CD4-positive, alpha-beta T cell treated with Interferon gamma for 1 hour (primary cell): ENCODE results near the gene ELMO1.

ENCODE experiments used
- DNase-seq: peaks from one replicate; pipeline ENCODE4 v3.0.0-alpha.2; 2020

ELMO1 gene

DNA sequence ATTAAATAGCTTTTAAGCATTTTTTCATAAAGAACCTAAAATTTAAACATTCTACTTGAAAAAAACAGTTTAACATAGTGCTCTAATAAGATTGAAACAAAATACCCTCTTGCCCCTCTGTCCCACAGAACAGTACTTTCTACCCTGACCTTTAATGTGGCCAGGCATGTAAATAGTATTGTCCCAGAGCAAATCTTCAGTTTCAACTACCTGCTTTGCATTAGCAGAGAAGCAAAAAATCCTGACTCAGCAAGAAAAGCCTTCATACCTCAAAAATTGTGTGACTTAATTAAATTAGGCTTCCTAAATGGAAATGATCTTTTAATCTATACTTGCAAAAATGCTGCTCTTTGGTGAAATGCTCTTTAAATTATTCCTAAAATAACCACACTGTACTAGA, 487.0 kb downstream of the ELMO1 start:
- DNase-seq, result no peak

DNA sequence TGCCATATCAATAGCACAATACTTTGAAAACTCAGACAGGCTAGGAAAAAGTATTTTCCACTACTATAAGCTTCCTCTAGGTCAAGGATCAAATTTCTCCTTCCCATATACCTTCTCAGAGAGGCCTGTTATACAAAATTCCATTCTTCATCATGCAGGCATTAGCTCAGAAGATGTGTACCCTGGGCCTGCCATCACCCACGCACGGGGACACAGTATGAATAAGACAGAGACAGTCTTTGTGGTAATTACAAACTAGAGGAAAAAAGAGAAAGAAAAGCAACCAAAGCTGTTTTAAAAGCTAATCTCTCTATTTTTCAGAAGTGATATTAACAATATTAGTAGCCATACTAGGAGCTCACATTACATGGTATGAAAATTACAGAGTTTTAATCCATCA, 487.6 kb downstream of the ELMO1 start:
- no peak for DNase-seq

DNA sequence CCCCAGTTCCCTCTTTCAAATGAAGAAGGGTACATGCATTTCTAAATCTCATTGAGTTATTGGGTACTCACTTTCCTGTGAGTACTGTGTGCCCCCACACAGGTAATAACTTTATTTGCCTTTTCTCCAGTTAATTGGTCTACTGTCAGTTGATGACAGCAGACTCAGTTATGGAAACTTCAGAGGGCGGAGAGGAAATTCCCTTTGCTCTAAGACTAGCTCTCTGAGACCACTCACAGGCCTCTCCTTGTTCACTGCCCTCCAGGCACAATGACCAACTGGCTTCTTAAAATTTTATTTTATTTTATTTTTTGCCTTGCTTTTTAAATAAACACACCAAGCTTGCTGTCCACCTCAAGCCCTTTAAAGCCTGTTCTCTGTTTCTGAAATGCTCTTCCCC, 488.6 kb downstream of the ELMO1 start:
- no peak for DNase-seq

DNA sequence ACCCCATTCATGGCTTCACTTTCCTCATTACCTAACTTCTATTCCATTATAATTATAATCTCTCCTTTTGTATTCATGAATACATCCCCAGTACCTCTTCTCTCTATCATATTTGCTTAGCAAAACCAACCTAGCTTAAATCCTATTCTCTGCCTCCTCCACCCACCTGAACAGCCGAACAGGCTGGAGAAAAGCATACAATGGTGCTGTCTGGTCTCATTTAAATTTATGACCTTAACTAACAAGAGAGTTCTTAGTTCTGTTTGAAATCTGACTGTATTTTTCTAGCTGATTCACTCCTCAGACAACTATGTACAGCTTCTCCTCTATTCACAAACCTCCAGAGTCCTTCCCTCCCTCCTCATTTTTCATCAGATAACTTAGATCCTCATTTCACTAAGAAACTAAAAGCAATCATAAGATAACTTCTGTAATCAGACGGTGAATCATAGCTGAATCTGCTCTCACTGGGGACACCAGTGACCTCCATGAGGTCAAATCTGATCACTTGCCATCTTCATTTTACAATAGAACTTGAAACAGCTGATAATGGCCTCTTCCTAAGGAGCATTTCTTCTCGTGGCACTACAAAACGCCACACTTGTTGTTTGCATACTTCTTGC, 490.4 kb downstream of the ELMO1 start:
- DNase-seq, result no peak

DNA sequence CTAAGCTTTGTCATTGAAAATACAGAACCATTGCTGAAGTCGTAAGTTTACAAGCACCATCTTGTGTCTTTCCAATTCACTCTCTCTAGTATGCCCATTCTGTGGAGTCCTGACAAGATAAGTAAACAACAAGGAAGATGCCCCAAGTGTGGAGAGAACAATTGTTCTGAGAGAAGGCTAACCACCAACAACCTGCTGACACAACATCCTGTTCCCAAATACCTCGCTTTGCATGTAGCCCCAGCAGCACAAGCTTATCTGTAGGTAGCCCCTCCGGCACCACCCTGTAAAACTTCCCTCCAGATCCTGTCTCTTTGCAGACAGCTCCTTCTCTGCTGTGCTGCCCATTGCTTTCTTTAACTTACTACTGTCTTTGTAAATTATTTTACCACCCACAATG, 491.0 kb downstream of the ELMO1 start:
- no peak for DNase-seq

DNA sequence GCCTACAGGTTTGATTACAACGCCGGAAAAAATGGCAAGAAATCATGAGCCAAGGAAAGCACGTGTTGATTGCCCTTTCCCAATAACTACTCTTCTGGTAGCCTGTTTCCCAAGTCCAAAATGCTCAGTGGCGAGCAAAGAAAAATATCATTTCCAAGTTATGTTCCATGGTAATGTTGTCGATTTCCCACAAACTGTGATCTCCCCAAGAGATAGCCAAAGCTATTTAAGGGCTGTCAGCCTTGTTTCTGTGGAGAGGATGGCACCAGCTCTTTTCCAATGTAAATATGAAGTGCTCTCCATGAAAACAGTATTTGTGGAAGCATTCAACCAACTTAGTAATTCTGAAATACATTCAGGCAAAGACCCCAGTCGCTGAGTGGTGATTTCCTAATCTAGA, 491.9 kb downstream of the ELMO1 start:
- DNase-seq, result no peak

DNA sequence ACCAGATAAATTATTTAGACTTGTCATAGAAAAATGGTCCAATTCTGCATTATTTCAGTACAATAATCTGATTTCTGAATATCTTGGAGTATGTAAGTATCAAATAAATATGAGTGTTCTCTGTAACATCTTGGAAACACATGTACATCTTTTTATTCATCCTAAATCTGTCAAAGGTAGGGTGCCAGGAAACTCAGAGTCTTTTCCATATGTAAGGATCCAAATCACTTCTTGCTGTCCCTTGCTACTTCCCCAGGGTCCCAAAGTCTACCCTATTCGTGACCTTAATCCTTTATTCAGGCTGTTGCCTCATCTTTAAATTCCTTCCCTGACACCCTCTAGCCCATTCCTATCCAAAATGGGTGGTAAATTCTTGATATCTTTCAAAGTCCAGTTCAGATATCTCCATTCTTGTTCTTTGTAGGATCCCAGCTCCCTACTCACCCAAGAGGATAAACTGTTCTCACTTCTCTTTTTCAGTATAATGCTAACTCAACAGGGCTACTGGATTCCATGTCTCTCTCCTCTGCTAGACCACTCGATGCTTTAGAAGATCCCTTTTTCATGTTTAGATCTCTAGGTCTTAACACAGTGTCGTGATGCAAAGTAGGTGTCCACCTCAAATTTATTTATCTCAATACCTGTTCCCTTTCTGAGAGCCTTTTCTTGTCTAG, 493.1 kb downstream of the ELMO1 start:
- DNase-seq, result no peak

DNA sequence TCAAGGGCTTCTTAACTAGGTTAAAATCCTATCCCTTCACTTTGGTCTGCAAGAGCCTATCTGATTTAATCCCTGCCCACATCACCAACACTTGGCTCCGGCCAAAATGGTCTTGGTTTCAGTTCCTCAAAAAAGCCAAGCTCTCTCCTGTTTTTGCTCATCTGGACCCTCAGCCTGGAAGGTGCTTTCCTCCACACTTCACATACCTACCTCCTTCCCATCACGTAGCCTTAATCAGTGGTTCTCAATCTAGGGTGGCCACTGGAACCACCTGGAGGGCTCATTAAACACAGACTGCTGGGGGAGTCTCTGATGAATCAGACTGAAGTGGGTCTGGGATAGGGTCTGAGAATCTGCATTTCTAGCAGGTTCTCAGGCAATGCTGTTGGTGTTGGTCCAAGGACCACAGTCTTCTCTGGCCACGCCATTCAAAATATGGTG, 497.4 kb downstream of the ELMO1 start:
- DNase-seq, result no peak

DNA sequence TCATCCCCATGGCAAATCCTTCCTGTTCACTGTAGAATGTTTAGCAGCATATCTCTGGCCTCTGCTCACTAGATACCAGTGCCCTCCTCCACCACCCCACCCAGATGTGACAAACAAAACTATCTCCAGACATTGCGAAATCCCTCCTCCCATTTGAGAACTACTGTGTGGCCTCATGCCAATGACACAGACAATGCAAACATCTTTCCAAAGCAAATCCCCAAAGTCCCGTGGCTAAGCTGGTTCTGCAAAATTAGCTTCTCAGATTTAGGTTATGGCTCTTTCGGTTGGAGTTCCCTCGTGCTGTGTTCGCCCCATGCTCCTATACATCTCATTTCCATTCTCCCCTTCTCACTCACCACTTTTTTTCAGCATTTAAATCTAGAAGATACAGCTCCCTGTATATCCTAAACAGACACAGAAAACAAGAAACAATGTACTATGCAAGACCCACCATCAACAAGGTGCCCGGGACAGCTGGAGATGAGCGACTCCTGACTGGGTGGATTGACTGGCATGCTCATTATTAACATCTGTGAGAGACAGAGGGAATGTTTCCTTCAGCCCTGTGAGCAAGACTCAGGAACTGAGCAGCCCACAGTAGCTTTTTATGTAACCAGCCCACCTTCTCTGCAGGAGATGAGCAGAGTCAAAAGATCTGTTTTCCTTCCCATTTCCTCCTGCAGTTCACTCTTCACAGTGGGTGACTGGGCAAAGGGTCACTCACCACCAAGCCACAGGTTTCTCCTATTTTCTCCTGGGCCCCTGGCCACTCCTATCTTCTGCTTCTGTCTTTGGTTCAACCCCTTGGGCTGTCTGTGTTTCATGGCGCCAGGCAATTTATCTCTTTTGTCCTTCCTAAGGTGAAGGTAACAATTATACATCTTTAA, 498.7 kb downstream of the ELMO1 start:
- DNase-seq, result no peak

DNA sequence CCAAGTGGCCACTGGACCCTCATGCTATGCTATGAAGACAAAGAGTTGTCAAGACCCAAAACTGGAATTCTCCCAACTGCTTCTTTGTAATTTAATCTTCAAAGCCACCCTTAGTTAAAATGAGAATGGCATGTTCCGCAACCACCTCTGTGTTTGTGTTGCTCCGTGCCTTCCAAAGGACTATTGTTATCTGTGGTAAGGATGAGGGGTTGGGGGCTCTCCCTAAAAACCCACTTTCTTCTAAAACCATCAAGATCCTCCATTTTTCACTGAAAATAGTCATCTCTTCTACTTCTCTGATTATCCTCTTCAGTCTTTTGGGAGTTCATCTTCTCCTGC, 502.3 kb downstream of the ELMO1 start:
- no peak for DNase-seq

DNA sequence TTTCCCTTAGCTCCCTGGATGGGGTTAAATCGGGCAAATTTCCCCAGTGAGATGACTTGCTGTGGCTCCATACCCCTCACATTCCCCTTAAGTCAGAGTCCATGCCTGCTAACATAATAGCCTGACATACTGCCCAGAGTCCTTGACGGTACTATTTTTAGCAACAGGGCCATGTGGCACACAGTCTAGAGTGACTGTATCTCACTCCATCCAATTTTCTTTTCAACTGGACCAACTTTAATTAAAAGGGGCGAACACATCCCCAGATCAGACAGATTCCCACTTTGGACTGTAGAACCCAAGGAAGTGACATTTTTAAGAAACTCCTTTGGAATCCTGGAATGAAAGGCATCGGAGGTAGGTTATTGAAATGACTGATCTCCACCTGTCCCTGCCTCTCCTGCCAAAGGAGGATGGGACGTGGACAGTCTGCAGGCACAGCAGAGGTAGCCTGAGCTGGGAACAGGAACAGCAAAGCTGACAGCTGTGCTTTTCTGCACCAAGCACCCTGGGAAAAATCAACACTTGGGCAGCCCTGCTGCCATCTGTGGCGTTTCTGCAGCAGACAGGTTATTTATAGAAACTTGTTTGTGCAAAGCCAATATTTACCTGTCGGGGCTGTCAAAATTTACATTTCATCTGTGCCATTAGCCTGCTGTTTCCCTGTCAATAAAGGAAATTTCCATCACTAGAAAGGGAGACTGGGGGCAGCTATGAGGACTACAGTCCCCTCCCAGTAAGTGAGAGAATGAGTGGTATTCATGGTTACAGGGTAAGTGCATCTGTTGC, 502.9 kb downstream of the ELMO1 start:
- no peak for DNase-seq

DNA sequence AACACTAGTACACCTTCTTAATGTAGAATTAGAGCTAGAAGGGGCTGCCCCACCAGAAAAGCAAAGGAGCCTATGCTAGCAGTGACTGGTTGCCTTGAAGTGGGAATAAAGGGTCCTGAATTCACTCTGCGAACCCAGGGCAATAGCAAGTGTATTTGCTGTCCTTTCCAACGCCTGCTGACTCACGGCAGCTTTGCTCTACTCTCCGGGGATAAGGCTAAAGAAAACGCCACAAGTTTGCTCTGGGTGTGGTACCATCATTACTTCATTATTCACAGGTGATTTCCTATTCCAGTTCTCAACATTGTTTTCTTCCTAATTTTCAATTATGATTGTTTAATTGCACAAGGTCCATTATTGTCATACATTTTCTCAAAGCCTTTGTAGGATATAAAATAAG, 503.8 kb downstream of the ELMO1 start:
- DNase-seq, result no peak

DNA sequence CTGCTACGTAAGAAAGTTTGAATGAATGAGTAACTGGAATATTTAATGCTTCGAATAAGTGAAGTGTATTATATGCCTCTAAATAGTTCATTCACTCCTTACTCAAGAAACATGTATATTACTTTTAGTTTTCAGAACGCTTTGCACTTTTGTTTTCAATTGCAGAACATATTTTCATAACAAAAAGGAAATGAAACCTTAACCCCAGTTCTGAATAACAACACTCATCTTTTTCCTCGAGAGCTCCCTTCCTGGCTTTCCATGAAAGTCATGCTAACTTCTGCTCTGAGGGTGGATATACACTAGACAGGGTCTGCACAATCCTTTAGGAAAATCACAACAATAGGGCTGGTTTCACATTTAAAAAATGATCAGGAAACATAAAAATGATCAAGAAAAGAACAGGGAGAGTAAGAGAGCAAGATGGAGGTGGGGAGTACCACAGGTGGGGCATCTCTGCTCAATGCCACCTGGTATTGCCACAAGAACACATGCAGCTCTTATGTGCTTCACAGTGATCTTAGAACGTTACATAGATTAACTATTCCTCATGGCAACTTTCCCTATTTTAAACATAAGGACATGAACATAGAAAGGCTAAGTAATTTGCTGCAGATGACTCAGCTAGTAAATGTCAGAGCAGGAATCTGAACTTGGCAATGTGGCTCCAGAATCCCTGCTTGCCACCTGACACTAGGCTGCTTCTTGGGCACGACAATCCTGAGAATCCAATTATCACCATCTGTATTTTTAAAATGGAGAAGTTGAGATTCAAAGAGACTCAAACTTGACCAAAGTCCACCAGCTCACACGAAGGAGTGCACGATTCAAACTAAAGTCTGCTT, 504.9 kb downstream of the ELMO1 start:
- DNase-seq, result no peak

DNA sequence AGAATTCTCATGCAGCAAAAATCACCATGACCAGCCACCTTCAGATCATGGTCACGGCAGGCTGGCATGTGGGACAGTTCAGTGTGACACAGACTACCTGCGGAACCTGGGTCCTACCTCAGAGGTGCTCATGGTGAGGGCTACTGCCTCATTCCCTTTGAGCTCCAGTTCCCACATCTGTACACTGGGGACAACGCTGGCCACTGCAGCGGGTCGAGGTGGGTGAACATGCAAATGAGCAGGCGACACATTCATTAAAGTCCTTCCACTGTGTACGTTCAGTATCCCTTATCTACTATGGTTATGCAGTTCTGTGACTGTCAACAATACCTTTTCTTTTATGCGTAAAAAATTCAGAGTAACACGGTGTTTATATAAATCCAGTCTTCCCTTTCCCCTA, 505.7 kb downstream of the ELMO1 start:
- no peak for DNase-seq

DNA sequence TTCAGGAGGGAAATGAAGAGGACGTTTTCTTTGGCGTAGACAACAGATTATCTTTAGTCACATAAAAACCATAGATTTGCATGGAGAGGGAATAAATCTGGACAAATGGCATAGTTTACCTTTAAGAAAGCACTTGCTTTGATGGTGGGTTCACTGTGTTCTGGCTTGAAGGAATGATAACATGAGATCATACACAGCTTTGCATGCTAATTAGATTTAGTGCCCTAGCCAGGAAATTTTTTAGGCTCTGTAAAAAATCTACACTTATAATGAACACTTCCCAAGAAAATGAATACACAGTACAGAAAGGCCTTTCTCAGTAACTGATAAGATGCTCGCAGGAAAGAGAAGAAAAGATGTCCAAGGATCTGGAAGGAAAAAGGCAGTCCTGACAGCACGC, 506.1 kb downstream of the ELMO1 start:
- no peak for DNase-seq

DNA sequence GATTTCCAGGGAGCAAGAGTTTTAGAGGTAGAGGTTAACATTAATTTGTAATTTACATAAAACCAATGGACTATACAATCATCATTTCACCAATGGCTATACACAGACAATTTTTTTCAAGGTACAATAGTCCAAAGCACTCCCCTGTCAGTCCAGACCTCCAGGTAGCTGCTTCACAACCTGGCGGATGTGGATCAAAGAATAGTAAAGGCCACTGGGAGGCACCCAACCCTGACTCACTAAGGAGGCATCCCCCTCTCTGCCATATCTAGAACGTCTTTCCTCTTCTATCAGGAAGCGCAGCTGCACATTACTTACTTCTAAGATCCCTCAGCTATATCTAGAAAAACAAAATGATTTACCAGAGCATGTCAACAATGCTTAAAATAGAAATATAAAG, 506.6 kb downstream of the ELMO1 start:
- DNase-seq, result no peak

DNA sequence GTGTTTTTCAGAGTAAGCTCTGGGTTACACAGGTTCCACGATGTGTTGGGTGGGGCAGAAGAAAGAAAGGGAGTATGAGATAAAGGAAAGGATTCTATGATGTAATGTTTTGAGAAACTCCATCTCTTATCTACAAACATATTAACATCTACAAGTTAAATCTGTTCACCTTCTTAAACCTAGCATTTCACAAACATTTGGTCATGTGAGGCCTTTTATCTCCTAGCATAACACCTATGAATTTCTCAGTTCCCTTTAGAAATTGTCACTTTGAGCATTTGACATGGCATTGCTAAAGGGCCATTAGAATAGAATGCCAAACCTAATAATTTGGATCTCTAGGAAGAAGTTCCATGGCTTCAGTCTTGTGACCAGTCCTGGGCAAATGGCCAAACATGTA, 507.3 kb downstream of the ELMO1 start:
- DNase-seq, result no peak

DNA sequence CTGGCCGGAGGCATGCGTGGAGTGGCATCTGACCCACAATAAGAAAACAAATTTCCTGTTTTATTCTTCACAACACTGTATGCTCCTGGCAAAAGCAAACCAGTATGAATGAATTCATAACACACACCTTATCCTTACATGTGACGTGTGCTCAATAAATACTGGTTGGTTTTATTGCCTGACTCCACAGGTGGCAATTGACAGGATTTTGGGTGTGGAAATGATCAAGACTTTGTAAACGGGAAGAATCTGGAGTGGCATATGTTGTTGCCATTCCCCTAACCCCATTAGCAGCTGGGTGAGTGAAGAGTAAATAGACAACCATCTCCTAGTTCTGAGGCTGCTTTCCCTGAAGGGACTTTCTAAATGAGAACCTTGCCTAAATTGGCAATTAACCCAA, 508.8 kb downstream of the ELMO1 start:
- DNase-seq, result no peak

DNA sequence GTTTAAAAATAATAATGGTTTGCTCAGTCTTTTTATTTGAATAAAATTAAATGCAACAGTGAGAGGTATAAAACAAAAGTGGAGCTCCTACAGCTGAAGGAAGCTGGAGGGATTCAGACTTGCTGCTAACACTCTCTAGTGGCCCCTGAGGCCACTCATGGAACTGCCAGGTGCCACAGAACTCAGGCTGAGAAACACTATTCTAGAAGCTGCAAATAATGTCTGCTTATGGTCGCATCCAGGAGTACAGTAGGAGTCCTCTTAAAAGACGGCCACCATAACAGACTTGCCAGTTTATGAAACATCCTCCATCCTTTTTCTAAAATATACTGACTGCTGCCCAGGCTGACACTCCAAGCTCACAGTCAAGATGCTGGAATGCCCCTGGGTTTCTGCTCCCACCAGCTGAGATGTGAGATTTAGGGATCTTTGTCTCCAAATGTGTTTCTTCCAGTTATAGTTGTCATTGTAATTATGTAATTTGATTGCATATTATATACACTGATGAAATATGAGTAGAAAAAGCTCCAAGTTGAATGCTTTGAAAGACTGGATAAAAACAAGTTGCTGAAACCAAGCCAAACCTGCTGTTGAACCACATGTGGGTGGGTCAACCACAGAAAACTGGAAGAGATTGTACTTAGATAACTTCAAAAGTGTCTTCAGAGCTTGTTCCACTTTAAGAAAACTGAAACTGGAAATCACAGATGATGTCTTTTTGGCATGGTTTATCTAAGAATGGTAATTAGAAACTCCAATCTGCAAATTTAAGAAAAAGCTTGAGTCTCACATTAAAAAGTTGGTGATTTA, 510.7 kb downstream of the ELMO1 start:
- DNase-seq, result no peak

DNA sequence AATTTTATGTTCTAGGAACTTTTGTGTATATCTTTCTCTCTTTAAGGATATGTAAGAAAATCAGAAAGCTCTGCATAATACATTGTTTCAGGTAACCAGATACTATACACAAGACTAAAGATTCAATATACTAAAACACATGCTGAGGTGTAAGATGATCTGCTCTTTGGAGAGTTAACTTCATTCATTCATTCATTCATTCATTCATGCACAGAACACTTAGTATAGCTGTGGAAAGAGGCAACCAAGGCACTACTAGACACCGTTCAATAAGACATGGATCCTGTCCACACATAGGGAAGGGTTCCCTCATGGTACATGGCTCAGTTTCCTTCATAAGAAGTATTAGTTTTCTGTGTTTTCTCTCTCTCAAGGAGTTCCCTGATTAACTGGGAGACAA, 516.8 kb downstream of the ELMO1 start:
- DNase-seq, result no peak

DNA sequence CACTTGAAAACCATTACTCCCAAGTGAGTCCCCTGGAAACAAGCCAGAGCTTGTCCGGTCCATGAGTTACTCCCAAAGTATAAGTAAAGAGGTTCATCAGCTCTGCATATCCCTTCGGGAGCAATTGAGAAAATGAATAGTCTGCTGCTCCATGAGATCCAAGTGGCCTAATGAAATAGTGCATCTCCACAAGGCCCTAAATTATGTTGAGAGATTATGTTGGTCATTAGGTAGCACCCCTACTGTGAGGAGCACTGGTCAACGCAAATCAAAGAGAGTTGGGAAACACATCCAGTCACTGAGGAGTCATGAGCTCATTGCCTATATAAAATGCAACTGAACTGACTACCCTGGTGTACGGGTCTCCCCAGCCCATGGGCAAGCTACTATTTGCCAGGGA, 518.9 kb downstream of the ELMO1 start:
- DNase-seq, result no peak

DNA sequence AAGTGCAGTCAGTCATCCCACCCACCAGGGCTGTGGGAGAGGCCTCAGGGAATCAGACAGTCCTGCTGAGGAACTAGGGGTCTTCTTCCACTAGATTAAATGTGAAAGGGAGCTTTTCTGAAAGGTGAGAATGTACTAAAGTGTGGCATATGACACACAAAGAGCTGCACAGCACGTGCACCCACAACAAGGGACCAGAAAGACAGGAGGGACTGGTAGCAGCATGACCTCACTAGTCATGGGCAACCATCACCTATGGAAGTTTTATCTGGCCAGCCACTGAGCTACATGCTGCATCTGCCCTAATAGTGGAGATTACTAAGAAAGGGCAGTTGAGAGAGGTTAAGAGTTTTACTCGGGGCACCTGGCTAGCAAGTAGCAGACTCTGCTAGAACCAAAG, 519.9 kb downstream of the ELMO1 start:
- DNase-seq, result no peak
